Activated CD4-positive, alpha-beta T cell treated with anti-CD3 and anti-CD28 coated beads, Interleukin-2, amount 10 ng/mL, durations not matched to agents 24 days and 14 days (primary cell): ENCODE results near the gene CNR1. TPM values are rescaled to one million over a fixed set of nuclear protein-coding genes. Genes with fewer than 3 reads are reported as not detected.

Source experiments
- DNase-seq: peaks from one replicate; pipeline ENCODE4 v3.0.0; 2022
- H3K27ac Mint-ChIP-seq: one replicate; pipeline ENCODE4 v1.8.0; 2022; ENCODE audit warnings: mild to moderate bottlenecking, mixed read lengths
- H3K27me3 Mint-ChIP-seq: one replicate; pipeline ENCODE4 v1.8.0; 2022; ENCODE audit warnings: mixed read lengths
- H3K36me3 Mint-ChIP-seq: one replicate; pipeline ENCODE4 v1.8.0; 2022; ENCODE audit warnings: low read depth, mild to moderate bottlenecking, mixed read lengths
- H3K4me1 Mint-ChIP-seq: one replicate; pipeline ENCODE4 v1.8.0; 2021; ENCODE audit warnings: mixed read lengths
- H3K4me3 Mint-ChIP-seq: one replicate; pipeline ENCODE4 v1.8.0; 2022; ENCODE audit warnings: mild to moderate bottlenecking, moderate library complexity, mixed read lengths
- H3K9me3 Mint-ChIP-seq: one replicate; pipeline ENCODE4 v1.8.0; 2021; ENCODE audit warnings: mixed read lengths
- intact Hi-C: fragments of 100-400 bp; cut with micrococcal nuclease; formaldehyde crosslinking; loops from one replicate; pipeline ENCODE4 v1.15.1; 2023
- total RNA-seq: library from RNA; stranded (reverse); gene quantifications from 2 replicates; pipeline ENCODE4 v1.2.3, GENCODE V29; 2022

Gene CNR1
- total RNA-seq, 1 donor from 2014 or later, result not detected

DNA sequence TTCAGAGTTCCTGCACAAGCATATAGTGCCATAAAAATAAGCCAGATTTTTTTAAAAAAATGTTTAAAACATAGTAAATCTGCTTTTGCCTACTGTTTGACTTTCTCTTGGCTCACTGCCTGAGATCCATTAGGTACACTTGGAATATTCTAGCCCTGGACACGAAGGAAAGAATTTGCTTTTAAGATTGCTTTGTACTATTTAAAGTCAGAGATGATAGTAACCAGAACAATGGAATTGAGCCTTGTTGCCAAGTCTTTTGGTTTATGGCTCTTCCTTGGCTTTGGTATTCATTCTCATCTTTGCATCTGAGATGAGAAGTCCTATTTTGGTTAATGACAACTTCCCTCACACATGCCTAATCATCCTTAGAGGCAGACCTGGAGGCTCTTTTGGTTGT lies 32.4 kb downstream of the CNR1 start:
- intact Hi-C loops, result no loop called here
- Mint-ChIP-seq H3K36me3 (no peaks in the 10 kb centered on the region), H3K4me1 (no peaks in the 10 kb centered on the region), H3K27ac (no peak overlapping the region), H3K9me3 (no peaks in the 10 kb centered on the region), H3K4me3 (no peak overlapping the region), H3K27me3 (no peaks in the 10 kb centered on the region)
- no peak for DNase-seq

GRCh38 chr6:88124925-88125557 lies 41.1 kb downstream of the CNR1 start:
- Mint-ChIP-seq H3K4me1 (peaks cover 2% of the 10 kb centered on the region), H3K9me3 (peaks cover 13% of the 10 kb centered on the region), H3K4me3 (no peak overlapping the region), H3K36me3 (no peaks in the 10 kb centered on the region), H3K27ac (no peak overlapping the region), H3K27me3 (no peaks in the 10 kb centered on the region)
- intact Hi-C loops, result no loop called here
- no peak for DNase-seq

DNA sequence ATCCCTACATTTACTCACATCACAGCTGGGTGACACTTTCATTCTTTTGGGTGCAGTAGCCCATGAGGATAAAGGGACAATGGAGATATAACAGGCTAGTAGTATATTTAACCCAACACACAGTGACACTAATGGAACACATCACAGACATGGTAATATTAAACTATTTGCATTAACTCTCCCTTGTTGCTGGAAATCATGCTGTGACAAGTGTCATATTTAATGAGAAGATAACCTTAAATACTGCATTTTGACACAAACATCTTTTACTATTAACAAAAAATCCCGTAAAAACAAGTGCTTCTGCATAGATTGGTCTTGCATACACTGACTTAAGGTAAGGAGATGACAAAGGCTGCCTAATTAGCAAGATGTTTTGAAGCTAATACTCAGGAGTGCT lies 45.5 kb downstream of the CNR1 start:
- Mint-ChIP-seq H3K4me3 (no peak overlapping the region), H3K27me3 (no peaks in the 10 kb centered on the region), H3K4me1 (peaks cover 2% of the 10 kb centered on the region), H3K27ac (no peak overlapping the region), H3K9me3 (peaks cover 13% of the 10 kb centered on the region), H3K36me3 (no peaks in the 10 kb centered on the region)
- DNase-seq, result no peak
- intact Hi-C loops, result no loop called here

DNA sequence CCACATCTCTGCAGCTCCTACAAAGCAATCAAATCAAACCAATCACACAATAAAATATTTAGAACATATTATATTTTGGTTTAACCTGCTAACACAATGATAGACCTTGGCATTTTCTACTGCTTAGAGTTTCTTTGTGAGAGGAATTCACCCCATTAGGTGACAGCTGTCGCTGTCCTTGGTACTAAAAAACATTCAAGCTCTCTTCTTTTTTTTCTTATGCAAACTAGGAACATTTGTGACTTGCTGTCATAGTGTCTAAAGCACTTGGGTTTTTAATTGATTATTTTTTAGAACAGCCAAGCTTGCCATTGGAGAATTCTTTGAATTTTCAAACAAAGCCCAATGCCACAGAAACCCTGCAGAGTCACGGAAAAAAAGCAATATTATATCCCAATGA lies 46.4 kb downstream of the CNR1 start:
- Mint-ChIP-seq H3K4me3 (no peak overlapping the region), H3K36me3 (no peaks in the 10 kb centered on the region), H3K4me1 (no peaks in the 10 kb centered on the region), H3K27ac (no peak overlapping the region), H3K27me3 (no peaks in the 10 kb centered on the region), H3K9me3 (peaks cover 6% of the 10 kb centered on the region)
- intact Hi-C loops, result no loop called here
- no peak for DNase-seq

- intact Hi-C loops, result no loop called here
- H3K27ac Mint-ChIP-seq, result no peak overlapping the region
- no peaks in the 10 kb centered on the region for H3K4me1 Mint-ChIP-seq
- H3K36me3 Mint-ChIP-seq, result no peaks in the 10 kb centered on the region
- no peaks in the 10 kb centered on the region for H3K9me3 Mint-ChIP-seq
- DNase-seq, result no peak
- no peak overlapping the region for H3K4me3 Mint-ChIP-seq
- H3K27me3 Mint-ChIP-seq, result no peaks in the 10 kb centered on the region
Observed at GRCh38 chr6:88116276-88116675, 49.9 kb downstream of the CNR1 start.

- intact Hi-C loops, result no loop called here
- Mint-ChIP-seq H3K4me1 (no peaks in the 10 kb centered on the region), H3K36me3 (no peaks in the 10 kb centered on the region), H3K27ac (no peak overlapping the region), H3K9me3 (no peaks in the 10 kb centered on the region), H3K4me3 (no peak overlapping the region), H3K27me3 (no peaks in the 10 kb centered on the region)
- DNase-seq, result no peak
Observed at GRCh38 chr6:88115307-88115706, 50.8 kb downstream of the CNR1 start.

GRCh38 chr6:88114838-88115237 lies 51.3 kb downstream of the CNR1 start:
- H3K36me3 Mint-ChIP-seq, result no peaks in the 10 kb centered on the region
- no peak overlapping the region for H3K27ac Mint-ChIP-seq
- DNase-seq, result no peak
- no peak overlapping the region for H3K4me3 Mint-ChIP-seq
- H3K27me3 Mint-ChIP-seq, result no peaks in the 10 kb centered on the region
- no peaks in the 10 kb centered on the region for H3K9me3 Mint-ChIP-seq
- intact Hi-C loops, result no loop called here
- no peaks in the 10 kb centered on the region for H3K4me1 Mint-ChIP-seq

DNA sequence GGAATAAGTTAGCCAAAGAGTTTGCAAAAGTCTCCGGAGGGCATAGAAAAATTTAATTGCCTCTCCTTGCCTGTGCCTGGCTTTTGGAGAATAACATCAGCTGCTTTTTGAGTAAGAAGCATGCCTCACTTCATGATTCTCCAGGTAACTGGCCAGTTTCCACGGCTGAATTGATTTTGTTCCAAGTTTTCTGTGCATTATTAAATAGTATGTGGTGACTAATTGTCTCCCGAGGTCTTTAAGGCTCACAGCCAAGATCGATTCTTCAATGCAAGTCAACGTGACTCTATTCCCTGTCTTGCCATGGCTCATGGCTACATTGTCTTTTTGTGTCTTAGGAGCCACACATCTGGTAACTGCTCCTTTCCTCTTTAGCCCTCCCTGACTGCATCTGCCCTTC lies 54.2 kb downstream of the CNR1 start:
- H3K9me3 Mint-ChIP-seq, result no peaks in the 10 kb centered on the region
- H3K27me3 Mint-ChIP-seq, result no peaks in the 10 kb centered on the region
- H3K4me3 Mint-ChIP-seq, result no peak overlapping the region
- H3K36me3 Mint-ChIP-seq, result no peaks in the 10 kb centered on the region
- intact Hi-C loops, result no loop called here
- no peaks in the 10 kb centered on the region for H3K4me1 Mint-ChIP-seq
- no peak overlapping the region for H3K27ac Mint-ChIP-seq
- DNase-seq, result no peak

DNA sequence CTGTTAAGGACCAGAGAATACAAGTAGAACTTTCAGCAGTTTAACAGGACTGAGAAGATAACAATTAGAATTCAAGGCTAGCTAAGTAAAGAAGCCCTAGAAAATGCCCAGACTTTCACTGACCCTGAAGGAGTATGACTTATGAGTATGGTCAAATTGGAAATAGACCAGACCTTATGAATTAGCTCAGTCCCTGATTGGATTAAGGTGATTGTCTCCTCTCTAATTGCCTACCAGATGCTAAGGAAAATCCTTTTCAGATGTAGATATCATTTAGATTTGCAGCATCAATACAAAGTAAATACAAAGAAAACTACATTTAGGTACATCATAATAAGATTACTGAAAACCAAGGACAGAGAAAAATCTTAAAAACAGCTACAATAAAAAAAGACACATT lies 58.9 kb downstream of the CNR1 start:
- Mint-ChIP-seq H3K9me3 (no peaks in the 10 kb centered on the region), H3K4me3 (no peak overlapping the region), H3K27ac (no peak overlapping the region), H3K27me3 (no peaks in the 10 kb centered on the region), H3K36me3 (no peaks in the 10 kb centered on the region), H3K4me1 (no peaks in the 10 kb centered on the region)
- DNase-seq, result no peak
- intact Hi-C loops, result no loop called here

DNA sequence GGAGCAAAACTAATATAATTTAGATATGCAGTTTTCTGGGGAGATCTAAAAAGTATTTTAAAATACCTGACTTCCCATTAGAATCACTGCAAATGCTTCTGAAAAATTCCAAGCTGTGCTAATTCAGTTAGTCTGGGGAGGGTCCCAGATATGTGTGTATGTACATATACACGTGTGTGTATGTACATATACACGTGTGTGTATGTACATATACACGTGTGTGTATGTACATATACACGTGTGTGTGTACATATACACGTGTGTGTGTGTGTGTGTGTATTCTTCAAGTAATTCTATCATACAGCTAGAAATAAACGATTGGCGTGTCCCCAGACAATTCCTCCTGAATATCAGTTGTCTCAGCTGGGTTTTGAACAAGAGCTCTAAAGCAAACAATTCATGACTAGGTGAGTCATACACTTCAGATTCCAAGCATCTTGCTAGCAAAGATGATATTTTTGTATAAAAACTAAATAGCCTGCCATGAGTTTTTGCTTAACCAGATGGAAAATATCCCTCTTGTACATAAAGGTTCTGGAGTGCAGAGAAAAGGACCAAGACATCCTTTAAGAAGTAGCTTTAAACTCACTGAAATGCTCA lies 60.3 kb downstream of the CNR1 start:
- H3K36me3 Mint-ChIP-seq, result no peaks in the 10 kb centered on the region
- no peaks in the 10 kb centered on the region for H3K4me1 Mint-ChIP-seq
- H3K9me3 Mint-ChIP-seq, result no peaks in the 10 kb centered on the region
- H3K27me3 Mint-ChIP-seq, result no peaks in the 10 kb centered on the region
- H3K4me3 Mint-ChIP-seq, result no peak overlapping the region
- DNase-seq, result no peak
- H3K27ac Mint-ChIP-seq, result no peak overlapping the region
- intact Hi-C loops, result no loop called here

Other genes with a start within 250 kb of the CNR1 start
- not detected in 2 replicates for gene SPACA1, start 118.5 kb downstream of the CNR1 start, total RNA-seq